COLO668 (cell line): Measurements from ENCODE around the gene UBE2K.
"Not testable (repeated sequence)": the region's sequence is repeated elsewhere in the genome, so short reads cannot be mapped to it uniquely, and the experiment has no call there.

Source experiments
- DNase-seq: peaks from one replicate; lab custom pipeline; 2025; ENCODE audit not compliant: unreplicated experiment; lab: John Stamatoyannopoulos, UW

The UBE2K gene

GRCh38 chr4:39697740-39698423, at the start of gene UBE2K:
Gene UBE2K (plus strand): TSS chr4:39698136. CDS start chr4:39698328, 192 bp downstream.
- DNase-seq = peak; percentile 94

- DNase-seq = no peak
These were observed 49.7 kb upstream of the UBE2K start for GRCh38 chr4:39648213-39648612.

GRCh38 chr4:39648827-39649558, 48.9 kb upstream of the UBE2K start:
- no peak for DNase-seq

- no peak for DNase-seq
These were observed 48.2 kb upstream of the UBE2K start for GRCh38 chr4:39649639-39650265.

GRCh38 chr4:39651586-39651985, 46.4 kb upstream of the UBE2K start:
- not testable (repeated sequence) for DNase-seq

- DNase-seq = no peak
These were observed 42.7 kb upstream of the UBE2K start for GRCh38 chr4:39655211-39655610.

GRCh38 chr4:39655876-39656275, 42.1 kb upstream of the UBE2K start:
- no peak for DNase-seq

GRCh38 chr4:39656638-39657037, 41.3 kb upstream of the UBE2K start:
- DNase-seq = not testable (repeated sequence)

GRCh38 chr4:39657465-39657864, 40.5 kb upstream of the UBE2K start:
- DNase-seq = no peak

- DNase-seq = no peak
These were observed 39.2 kb upstream of the UBE2K start for GRCh38 chr4:39658756-39659155.

GRCh38 chr4:39660045-39660444, 37.9 kb upstream of the UBE2K start:
- DNase-seq = no peak

GRCh38 chr4:39660757-39661156, 37.2 kb upstream of the UBE2K start:
- no peak for DNase-seq

GRCh38 chr4:39662683-39663082, 35.3 kb upstream of the UBE2K start:
- DNase-seq = no peak

GRCh38 chr4:39664828-39665731, 32.9 kb upstream of the UBE2K start:
- DNase-seq = no peak

GRCh38 chr4:39667706-39668105, 30.2 kb upstream of the UBE2K start:
- no peak for DNase-seq

GRCh38 chr4:39668887-39669286, 29.0 kb upstream of the UBE2K start:
- no peak for DNase-seq

GRCh38 chr4:39670296-39670695, 27.6 kb upstream of the UBE2K start:
- not testable (repeated sequence) for DNase-seq

- DNase-seq = not testable (repeated sequence)
These were observed 22.3 kb upstream of the UBE2K start for GRCh38 chr4:39675681-39676080.

- not testable (repeated sequence) for DNase-seq
These were observed 16.9 kb upstream of the UBE2K start for GRCh38 chr4:39681003-39681402.

- DNase-seq = no peak
These were observed 15.8 kb upstream of the UBE2K start for GRCh38 chr4:39682138-39682537.

GRCh38 chr4:39685990-39686389, 11.9 kb upstream of the UBE2K start:
- DNase-seq = no peak
